ENCODE results near the gene PLCB4.

The PLCB4 gene

GRCh38 chr20:9344083-9344920, 275.4 kb downstream of the PLCB4 start:
- H3K4me3 ChIP-seq (ENCODE audit: low read depth, low read length) = no peak overlapping the region
- no peak for TF ChIP-seq CTCF (IDR thresholded peaks at IDR 0.05; ENCODE audit: borderline replicate concordance, insufficient read depth, low read depth, low read length)

GRCh38 chr20:9348316-9348715, 279.4 kb downstream of the PLCB4 start:
- TF ChIP-seq CTCF (IDR thresholded peaks at IDR 0.05; ENCODE audit: borderline replicate concordance, insufficient read depth, low read depth, low read length) = no peak
- no peak overlapping the region for H3K4me3 ChIP-seq (ENCODE audit: low read depth, low read length)

- no peak for TF ChIP-seq CTCF (IDR thresholded peaks at IDR 0.05; ENCODE audit: borderline replicate concordance, insufficient read depth, low read depth, low read length)
- H3K4me3 ChIP-seq (ENCODE audit: low read depth, low read length) = no peak overlapping the region
These were observed 279.9 kb downstream of the PLCB4 start for GRCh38 chr20:9348747-9349146.

DNA sequence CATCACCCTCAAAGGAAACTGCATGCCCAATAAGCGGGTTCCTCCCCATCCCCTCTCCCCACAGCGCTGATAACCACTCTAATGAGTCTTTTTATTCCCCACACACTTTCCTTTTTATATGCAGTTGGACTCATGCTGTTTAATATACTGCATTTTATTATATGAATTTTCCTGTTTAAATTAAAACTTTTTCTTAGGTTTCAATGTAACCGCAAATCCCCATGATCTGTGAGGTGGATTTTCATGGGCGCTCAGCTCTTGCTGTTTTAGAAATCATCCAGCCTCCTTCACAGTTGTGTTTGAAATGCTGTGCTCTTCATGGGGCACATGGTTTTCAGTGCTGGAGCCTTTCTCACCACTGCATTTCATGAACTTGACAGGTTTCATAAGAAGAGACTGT, 280.4 kb downstream of the PLCB4 start:
- H3K4me3 ChIP-seq (ENCODE audit: low read depth, low read length) = no peak overlapping the region

DNA sequence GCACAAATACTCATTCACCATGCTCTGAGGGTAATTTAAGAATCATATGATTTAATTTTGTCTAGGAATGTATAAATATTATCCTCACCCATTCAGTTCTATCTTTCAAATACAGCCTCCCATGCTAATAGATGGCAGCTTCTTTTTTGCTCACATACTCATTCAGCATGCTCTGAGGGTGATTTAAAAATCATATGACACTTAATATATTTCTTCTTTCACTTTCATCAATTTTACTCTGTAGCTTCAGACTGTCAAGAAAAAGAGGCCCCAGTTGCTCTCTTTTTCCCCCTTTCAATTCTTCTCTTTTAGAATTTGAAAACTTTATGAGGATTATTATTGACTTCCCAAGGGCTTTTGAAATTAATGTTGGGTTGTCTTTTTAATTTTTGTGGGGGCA, 283.9 kb downstream of the PLCB4 start:
- H3K4me3 ChIP-seq (ENCODE audit: low read depth, low read length) = no peak overlapping the region
- TF ChIP-seq CTCF (IDR thresholded peaks at IDR 0.05; ENCODE audit: borderline replicate concordance, insufficient read depth, low read depth, low read length) = no peak

More for the DNA sequence above, 280.4 kb downstream of the PLCB4 start:
- no peak for TF ChIP-seq CTCF (IDR thresholded peaks at IDR 0.05; ENCODE audit: borderline replicate concordance, insufficient read depth, low read depth, low read length)

- TF ChIP-seq CTCF (IDR thresholded peaks at IDR 0.05; ENCODE audit: borderline replicate concordance, insufficient read depth, low read depth, low read length) = no peak
- H3K4me3 ChIP-seq (ENCODE audit: low read depth, low read length) = no peak overlapping the region
These were observed 284.5 kb downstream of the PLCB4 start for GRCh38 chr20:9353180-9353915.

DNA sequence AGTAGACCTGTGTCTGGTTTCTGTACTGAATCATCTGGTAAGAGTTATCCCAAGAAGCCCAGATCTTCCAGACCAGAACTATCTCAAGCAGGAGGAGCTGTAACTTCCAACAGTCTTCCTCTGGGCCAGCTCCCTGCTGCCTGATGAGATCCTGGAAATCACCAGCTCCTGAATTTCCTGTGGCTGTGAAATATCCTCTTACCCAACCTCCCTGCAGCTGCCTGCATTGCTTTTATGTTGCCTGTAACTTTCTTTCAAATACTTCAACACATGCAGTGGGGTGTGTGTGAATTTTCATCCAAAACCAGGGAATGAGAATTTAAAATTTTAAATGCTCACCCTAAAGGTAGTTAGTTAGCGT, 285.0 kb downstream of the PLCB4 start:
- no peak for TF ChIP-seq CTCF (IDR thresholded peaks at IDR 0.05; ENCODE audit: borderline replicate concordance, insufficient read depth, low read depth, low read length)
- H3K4me3 ChIP-seq (ENCODE audit: low read depth, low read length) = no peak overlapping the region

Data from GM12875 (cell line).